IMR-90 (cell line): ENCODE measurements around the gene FKBP14. TPM values are rescaled to one million over a fixed set of nuclear protein-coding genes. Genes with fewer than 3 reads are reported as not detected.

Source experiments
- ATAC-seq: fragments of 200-7000 bp; cut with Tn5 transposase; 2 replicates; pipeline ENCODE4 v1.9.1; 2020; ENCODE audit warnings: low read depth, mild to moderate bottlenecking, moderate library complexity
- BruUV-seq: library from RNA; stranded (reverse); fragments of 400-500 nt; replicated peaks from 2 replicates; lab custom pipeline; 2021; lab: Mats Ljungman, UMichigan
- CTCF ChIA-PET: fragments of 300-600 bp; formaldehyde crosslinking; extraction: SDS; loops from one replicate; lab custom pipeline; 2021; ENCODE audit warnings: antibody characterized with exemption; lab: Yijun Ruan, JAX
- POLR2A ChIA-PET: fragments of 300-600 bp; sonication (Branson Sonifier 250); formaldehyde crosslinking; loops from one replicate; lab custom pipeline; 2022; ENCODE audit warnings: antibody characterized with exemption; ENCODE audit not compliant: unreplicated experiment; lab: Charles Lee
- DNase-seq: peaks from one replicate; pipeline ENCODE4 v3.0.0; 2013
- H2AFZ ChIP-seq: replicated peaks from 2 replicates; pipeline ENCODE3; 2013; ENCODE audit warnings: low read length, mild to moderate bottlenecking; ENCODE audit not compliant: poor library complexity
- H2AK5ac ChIP-seq: 2 replicates; pipeline ENCODE4 v1.6.1; 2013; ENCODE audit warnings: low read depth, low read length, inconsistent platforms
- H2AK9ac ChIP-seq: replicated peaks from 2 replicates; pipeline ENCODE3; 2013; ENCODE audit warnings: mild to moderate bottlenecking, low read depth, low read length, moderate library complexity; ENCODE audit not compliant: poor library complexity
- H2BK120ac ChIP-seq: 2 replicates; pipeline ENCODE4 v1.6.1; 2013; ENCODE audit warnings: low read depth, low read length, inconsistent platforms
- H2BK15ac ChIP-seq: 3 replicates; pipeline ENCODE4 v1.6.1; 2013; ENCODE audit warnings: low read depth, low read length, inconsistent platforms
- H2BK20ac ChIP-seq: 2 replicates; pipeline ENCODE4 v1.6.1; 2013; ENCODE audit warnings: low read depth, mild to moderate bottlenecking, inconsistent platforms, low read length, moderate library complexity
- H2BK5ac ChIP-seq: 2 replicates; pipeline ENCODE4 v1.6.1; 2013; ENCODE audit warnings: mild to moderate bottlenecking, low read depth, low read length, inconsistent platforms; ENCODE audit not compliant: poor library complexity, severe bottlenecking
- H3K14ac ChIP-seq: replicated peaks from 2 replicates; pipeline ENCODE4 v1.6.1; 2013; ENCODE audit warnings: low read depth, low read length, inconsistent platforms
- H3K18ac ChIP-seq: 2 replicates; pipeline ENCODE4 v1.6.1; 2013; ENCODE audit warnings: low read depth, low read length, control low read depth
- H3K23ac ChIP-seq: 2 replicates; pipeline ENCODE4 v1.6.1; 2013; ENCODE audit warnings: low read depth, low read length, inconsistent platforms
- H3K27ac ChIP-seq: 2 replicates; pipeline ENCODE4 v1.5.1; 2013; ENCODE audit warnings: mild to moderate bottlenecking, control low read depth, low read length; ENCODE audit not compliant: insufficient read depth
- H3K27me3 ChIP-seq: 2 replicates; pipeline ENCODE4 v1.6.1; 2013; ENCODE audit warnings: low read length; ENCODE audit not compliant: control insufficient read depth, insufficient read depth
- H3K36me3 ChIP-seq: 2 replicates; pipeline ENCODE4 v1.6.1; 2013; ENCODE audit warnings: low read length, mixed read lengths; ENCODE audit not compliant: control insufficient read depth, insufficient read depth
- H3K4ac ChIP-seq: 2 replicates; pipeline ENCODE4 v1.6.1; 2013; ENCODE audit warnings: low read depth, low read length, inconsistent platforms
- H3K4me1 ChIP-seq: 2 replicates; pipeline ENCODE4 v1.6.1; 2013; ENCODE audit warnings: low read length, mixed read lengths; ENCODE audit not compliant: control insufficient read depth, insufficient read depth
- H3K4me2 ChIP-seq: 2 replicates; pipeline ENCODE4 v1.6.1; 2013; ENCODE audit warnings: low read depth, mild to moderate bottlenecking, control low read depth, low read length, moderate library complexity
- H3K4me3 ChIP-seq: 2 replicates; pipeline ENCODE4 v1.5.1; 2013; ENCODE audit warnings: low read depth, mild to moderate bottlenecking, control low read depth, low read length, moderate library complexity; ENCODE audit not compliant: insufficient read depth
- H3K56ac ChIP-seq: 2 replicates; pipeline ENCODE4 v1.6.1; 2013; ENCODE audit warnings: low read length, inconsistent platforms; ENCODE audit not compliant: insufficient read depth; ENCODE audit errors: extremely low read depth
- H3K79me1 ChIP-seq, 2 experiments: 2 replicates each; pipeline ENCODE4 v1.6.1; 2013; ENCODE audit warnings: low read length in 2 of 2, inconsistent platforms in 1 of 2, low read depth in 1 of 2
- H3K9ac ChIP-seq: 2 replicates; pipeline ENCODE4 v1.6.1; 2013; ENCODE audit warnings: low read depth, low read length, control low read depth
- H3K9me1 ChIP-seq: 2 replicates; pipeline ENCODE4 v1.6.1; 2013; ENCODE audit warnings: low read length, inconsistent platforms; ENCODE audit not compliant: insufficient read depth
- H3K9me3 ChIP-seq: 2 replicates; pipeline ENCODE4 v1.6.1; 2013; ENCODE audit warnings: low read length; ENCODE audit not compliant: control insufficient read depth, insufficient read depth
- H4K20me1 ChIP-seq: 2 replicates; pipeline ENCODE4 v1.6.1; 2013; ENCODE audit warnings: low read length, inconsistent platforms; ENCODE audit not compliant: insufficient read depth
- H4K5ac ChIP-seq: 2 replicates; pipeline ENCODE4 v1.6.1; 2013; ENCODE audit warnings: mild to moderate bottlenecking, low read depth, low read length, control low read depth
- H4K8ac ChIP-seq, 2 experiments: 2 replicates each; pipeline ENCODE4 v1.6.1; 2013; ENCODE audit warnings: low read depth in 2 of 2, low read length in 2 of 2, control low read depth in 1 of 2, inconsistent platforms in 1 of 2
- H4K91ac ChIP-seq: 2 replicates; pipeline ENCODE4 v1.6.1; 2013; ENCODE audit warnings: low read depth, low read length, inconsistent platforms; ENCODE audit not compliant: insufficient read depth
- BHLHE40 ChIP-seq: fragments of 150-350 bp; IDR thresholded peaks from 2 replicates; pipeline ENCODE4 v1.6.1; 2016; ENCODE audit warnings: mild to moderate bottlenecking, low read depth, low read length
- CEBPB ChIP-seq: IDR thresholded peaks from 2 replicates; pipeline ENCODE4 v1.6.1; 2012; ENCODE audit warnings: low read depth, low read length, improper control_type of control experiment
- CHD1 ChIP-seq: IDR thresholded peaks from 2 replicates; pipeline ENCODE4 v1.6.1; 2012; ENCODE audit warnings: low read depth, low read length, improper control_type of control experiment
- CTCF ChIP-seq: conservative IDR thresholded peaks from 2 replicates; pipeline ENCODE4 v1.5.1; 2012; ENCODE audit warnings: mild to moderate bottlenecking, low read depth, low read length, improper control_type of control experiment
- ELK1 ChIP-seq: fragments of 150-350 bp; IDR thresholded peaks from 2 replicates; pipeline ENCODE4 v1.6.1; 2016; ENCODE audit warnings: low read depth, mild to moderate bottlenecking, low read length, moderate library complexity, borderline replicate concordance
- MAFK ChIP-seq: IDR thresholded peaks from 2 replicates; pipeline ENCODE4 v1.6.1; 2012; ENCODE audit warnings: low read depth, low read length, improper control_type of control experiment
- MAZ ChIP-seq: IDR thresholded peaks from 2 replicates; pipeline ENCODE4 v1.6.1; 2012; ENCODE audit warnings: low read depth, mild to moderate bottlenecking, low read length, improper control_type of control experiment, moderate library complexity, borderline replicate concordance
- MXI1 ChIP-seq: IDR thresholded peaks from 2 replicates; pipeline ENCODE4 v1.6.1; 2012; ENCODE audit warnings: low read depth, mild to moderate bottlenecking, low read length, moderate library complexity, borderline replicate concordance
- NFE2L2 ChIP-seq: fragments of 150-350 bp; IDR thresholded peaks from 2 replicates; pipeline ENCODE4 v1.6.1; 2016; ENCODE audit warnings: low read depth, mild to moderate bottlenecking, low read length
- RAD21 ChIP-seq: IDR thresholded peaks from 2 replicates; pipeline ENCODE4 v1.6.1; 2012; ENCODE audit warnings: low read length, improper control_type of control experiment
- RFX5 ChIP-seq: IDR thresholded peaks from 2 replicates; pipeline ENCODE4 v1.8.0; 2012; ENCODE audit warnings: low read depth, mild to moderate bottlenecking, low read length, moderate library complexity
- USF2 ChIP-seq: fragments of 150-350 bp; IDR thresholded peaks from 2 replicates; pipeline ENCODE4 v1.6.1; 2017; ENCODE audit warnings: mild to moderate bottlenecking, antibody characterized with exemption, low read length, low read depth
- WGBS, 2 experiments: methylation state at CpG; one replicate each; pipeline versions ENCODE4 v1.1.5 to v1.1.7; 2013; ENCODE audit warnings: missing lambda C conversion rate in 2 of 2; ENCODE audit not compliant: insufficient read length in 1 of 2; ENCODE audit errors: extremely low coverage in 2 of 2; 5-methylcytosine and 5-hydroxymethylcytosine counted together
- dilution Hi-C: fragments of 300-500 bp; cut with HindIII; formaldehyde crosslinking; loops from one replicate; pipeline ENCODE4 v1.14.3; 2018; ENCODE audit warnings: low sequenced_read_pairs; ENCODE audit not compliant: unreplicated experiment
- in situ Hi-C: fragments of 300-500 bp; cut with MboI; formaldehyde crosslinking; loops from 3 replicates; pipeline ENCODE4 v1.14.3; 2019; ENCODE audit warnings: low sequenced_read_pairs, inconsistent platforms, mixed read lengths
- intact Hi-C: fragments of 100-400 bp; cut with micrococcal nuclease; formaldehyde crosslinking; loops from 2 replicates; pipeline ENCODE4 v1.10.0; 2022
- polyA plus RNA-seq, 3 experiments: library from polyadenylated mRNA; depleted of rRNA; stranded (reverse); fragments of >200 nt; gene quantifications; 2 replicates each; pipeline ENCODE4 v1.2.3, GENCODE V29; 2012; ENCODE audit warnings: low replicate concordance in 1 of 3
- total RNA-seq: library from RNA; depleted of rRNA; stranded (reverse); fragments of >200 nt; gene quantifications from 2 replicates; pipeline ENCODE4 v1.2.3, GENCODE V29; 2012

The FKBP14 gene
- total and polyA plus RNA-seq, 2 of the 4 experiments (the other 2 are of a cell fraction) = 26.3 to 27.1 TPM

GRCh38 chr7:30010021-30010420, 16.5 kb downstream of the FKBP14 start:
- Histone ChIP-seq H3K36me3 (0 out of 2 replicates have a peak, but pooled peaks cover 8% of the 10 kb centered on the region), H2AK5ac (no peak overlapping the region), H2BK20ac (no peak overlapping the region), H3K4me3 (no peak overlapping the region), H3K79me1 (no peaks in the 10 kb centered on the region), H4K20me1 (no peaks in the 10 kb centered on the region), H3K4me2 (no peak overlapping the region), H3K23ac (no peak overlapping the region), H3K14ac (no peak overlapping the region), H4K5ac (no peak overlapping the region), H4K8ac (no peak overlapping the region), H3K9me3 (no peaks in the 10 kb centered on the region), H2BK120ac (no peak overlapping the region), H2BK15ac (no peak overlapping the region), H2AFZ (no peak overlapping the region), H3K4ac (no peak overlapping the region), H3K56ac (no peak overlapping the region), H2AK9ac (no peak overlapping the region), H3K9ac (no peak overlapping the region), H4K91ac (no peak overlapping the region), H3K27me3 (no peaks in the 10 kb centered on the region), H3K27ac (no peak overlapping the region), H3K4me1 (no peaks in the 10 kb centered on the region), H2BK5ac (no peak overlapping the region), H3K18ac (no peak overlapping the region), H3K9me1 (no peaks in the 10 kb centered on the region)
- no peak for ATAC-seq
- CTCF ChIA-PET = no interaction called here
- in situ Hi-C loops = no loop called here
- intact Hi-C loops = no loop called here
- WGBS, 2 experiments = 94 to 100% methylated on average over 1 to 5 of the region's 6 CpGs
- BruUV-seq = no TSS peak
- dilution Hi-C loops = no loop called here
- POLR2A ChIA-PET = no interaction called here
- DNase-seq = no peak
- TF ChIP-seq NFE2L2 = no peak
- no peak for TF ChIP-seq BHLHE40
- TF ChIP-seq ELK1 = no peak
- TF ChIP-seq MAFK = no peak
- no peak for TF ChIP-seq MAZ
- no peak for TF ChIP-seq CTCF
- TF ChIP-seq CEBPB = no peak
- no peak for TF ChIP-seq RAD21
- TF ChIP-seq MXI1 = no peak
- no peak for TF ChIP-seq RFX5
- no peak for TF ChIP-seq USF2
- no peak for TF ChIP-seq CHD1
